Kidney (tissue), 14 donors: ENCODE results near the gene TMCC1. TPM values are rescaled to one million over a fixed set of nuclear protein-coding genes. Genes with fewer than 3 reads are reported as not detected.
"Not testable (repeated sequence)": the region's sequence is repeated elsewhere in the genome, so short reads cannot be mapped to it uniquely, and the experiment has no call there.

ENCODE experiments used
- DNase-seq, 5 donors: peaks; one replicate each; pipeline ENCODE4 v3.0.0-alpha.2; 2013 to 2020
- FAIRE-seq: peaks from 2 replicates; lab custom pipeline; 2012; peaks lifted over from hg19 to GRCh38; lab: Jason Lieb, UNC
- H3K27ac ChIP-seq, 2 donors: one replicate each; pipeline ENCODE4 v1.7.0; 2013; ENCODE audit warnings: low read depth in 2 of 2, low read length in 2 of 2, inconsistent platforms in 1 of 2
- H3K27me3 ChIP-seq: one replicate; pipeline ENCODE4 v1.7.1; 2013; ENCODE audit warnings: low read length, inconsistent platforms; ENCODE audit not compliant: control insufficient read depth, insufficient read depth
- H3K36me3 ChIP-seq, 3 donors: one replicate each; pipeline versions ENCODE4 v1.7.0 to v1.7.1; 2013; ENCODE audit warnings: low read length in 3 of 3, control low read depth in 1 of 3, inconsistent platforms in 1 of 3; ENCODE audit not compliant: insufficient read depth in 3 of 3, control insufficient read depth in 2 of 3
- H3K4me1 ChIP-seq, 3 donors: one replicate each; pipeline versions ENCODE4 v1.7.0 to v1.7.1; 2013; ENCODE audit warnings: low read length in 3 of 3, inconsistent platforms in 1 of 3, low read depth in 1 of 3; ENCODE audit not compliant: control insufficient read depth in 2 of 3, insufficient read depth in 2 of 3
- H3K4me3 ChIP-seq, 3 donors: one replicate each; pipeline versions ENCODE4 v1.7.0 to v1.8.1; 2013; ENCODE audit warnings: low read length in 3 of 3, control low read depth in 1 of 3, inconsistent platforms in 1 of 3
- H3K9ac ChIP-seq, 3 donors: one replicate each; pipeline versions ENCODE4 v1.7.0 to v1.7.1; 2013; ENCODE audit warnings: low read length in 3 of 3, control low read depth in 1 of 3, inconsistent platforms in 1 of 3
- H3K9me3 ChIP-seq, 3 donors: one replicate each; pipeline versions ENCODE4 v1.7.0 to v1.7.1; 2013; ENCODE audit warnings: low read length in 3 of 3, control low read depth in 1 of 3, inconsistent platforms in 1 of 3; ENCODE audit not compliant: control insufficient read depth in 2 of 3, insufficient read depth in 1 of 3
- CTCF ChIP-seq: IDR thresholded peaks from 3 replicates; pipeline ENCODE4 v1.5.1; 2012; ENCODE audit warnings: mild to moderate bottlenecking, moderate library complexity, borderline replicate concordance; ENCODE audit not compliant: insufficient read depth; ENCODE audit errors: extremely low read depth
- intact Hi-C: fragments of 100-400 bp; cut with DNase I; formaldehyde crosslinking; loops from one replicate; pipeline ENCODE4 v1.11.1; 2022
- polyA plus RNA-seq: library from polyadenylated mRNA; stranded (reverse); fragments of 350-450 nt; fragmentation: Illumina TruSeq; extraction: RNeasy Lipid Tissue Mini Kit (QIAGEN cat#74804); gene quantifications from one replicate; pipeline ENCODE4 v1.2.3, GENCODE V29; 2014; ENCODE audit warnings: low read depth, low replicate concordance; ENCODE audit not compliant: insufficient read depth
- total RNA-seq: library from RNA; stranded (reverse); fragmentation: NEBNext Ultra II Directional; extraction: Animal tissue kit (Norgen Biotek cat#: 25700); gene quantifications from one replicate; pipeline ENCODE4 v1.2.1, GENCODE V29; 2021
- donor health status: control.
- donor health status: control.
- donor health status: control.
- donor health status: control.
- donor health status: control.
- donor health status: DM: yes; HTN: yes; CAD: no.
- donor health status: Normal renal cell carcinoma (clear cell type).

Gene TMCC1
- total and polyA plus RNA-seq, 2 donors from 2014 or later: 8.4 to 42.4 TPM

GRCh38 chr3:129908417-129908816 is 14.9 kb upstream of the TMCC1 start:
- no peak for TF ChIP-seq CTCF
- DNase-seq (peak in 3 of 5 donors; percentile 24 to 51 (median 34)), FAIRE-seq (no peak)
- H3K4me3 ChIP-seq: no peak overlapping the region
- intact Hi-C loops: no loop called here
- H3K27me3 ChIP-seq: no peaks in the 10 kb centered on the region
- H3K36me3 ChIP-seq: no peaks in the 10 kb centered on the region
- H3K27ac ChIP-seq: no peak overlapping the region
- H3K9me3 ChIP-seq: peaks cover 0 to 10% (median 2%) of the 10 kb centered on the region in 3 donors
- H3K9ac ChIP-seq: no peak overlapping the region
- no peaks in the 10 kb centered on the region for H3K4me1 ChIP-seq

GRCh38 chr3:129901272-129901671 is 7.8 kb upstream of the TMCC1 start:
- H3K4me1 ChIP-seq, H3K9ac ChIP-seq, H3K36me3 ChIP-seq, H3K4me3 ChIP-seq, DNase-seq, H3K27me3 ChIP-seq, FAIRE-seq, H3K9me3 ChIP-seq, H3K27ac ChIP-seq, intact Hi-C loops: not testable (repeated sequence)

- Histone ChIP-seq H3K4me1 (peaks cover 0 to 4% (median 0%) of the 10 kb centered on the region in 3 donors), H3K4me3 (no peak overlapping the region), H3K27ac (no peak overlapping the region), H3K36me3 (no peaks in the 10 kb centered on the region), H3K27me3 (no peaks in the 10 kb centered on the region), H3K9ac (no peak overlapping the region), H3K9me3 (no peaks in the 10 kb centered on the region)
- DNase-seq (no peak), FAIRE-seq (no peak)
- intact Hi-C loops: no loop called here
- no peak for TF ChIP-seq CTCF
These were observed 3.5 kb upstream of the TMCC1 start for GRCh38 chr3:129897026-129897425.

GRCh38 chr3:129892857-129893580 is 492 bp downstream of the TMCC1 start:
- Histone ChIP-seq H3K27me3 (no peaks in the 10 kb centered on the region), H3K9ac (peak overlapping the region; percentile 77 to 95 (median 84)), H3K4me1 (peaks cover 3 to 11% (median 8%) of the 10 kb centered on the region in 3 donors), H3K27ac (peak overlapping the region; percentile 87 to 94), H3K4me3 (peak overlapping the region; percentile 82 to 93 (median 88)), H3K36me3 (peaks cover 0 to 2% (median 0%) of the 10 kb centered on the region in 3 donors), H3K9me3 (no peaks in the 10 kb centered on the region)
- peak in 4 of 5 donors; percentile 56 to 91 (median 82) for DNase-seq
- no peak for FAIRE-seq
- no peak for TF ChIP-seq CTCF
- intact Hi-C loops: no loop called here
